SK-N-SH (cell line): ENCODE measurements around the gene ARFGAP1. TPM values are rescaled to one million over a fixed set of nuclear protein-coding genes. Genes with fewer than 3 reads are reported as not detected.

ENCODE experiments used
- CTCF ChIA-PET: fragments of 300-600, 350-600 bp; formaldehyde crosslinking; extraction: SDS; loops from one replicate; lab custom pipeline; 2021; lab: Yijun Ruan, JAX
- POLR2A ChIA-PET: fragments of 350-600 bp; sonication (Branson Sonifier 250); formaldehyde crosslinking; extraction: SDS; loops from one replicate; lab custom pipeline; 2020; ENCODE audit warnings: antibody characterized with exemption, inconsistent platforms; lab: Yijun Ruan, JAX
- DNase-seq: peaks from one replicate; pipeline ENCODE4 v3.0.0; 2012
- H2AFZ ChIP-seq: fragments of 200-600 bp; sonication (generic); 2 replicates; pipeline ENCODE4 v1.8.1; 2016; ENCODE audit warnings: antibody characterized with exemption, mild to moderate bottlenecking, low read depth
- H3F3A ChIP-seq: fragments of 200-600 bp; sonication (generic); replicated peaks from 2 replicates; pipeline ENCODE3; 2016; ENCODE audit warnings: antibody characterized with exemption, mild to moderate bottlenecking; ENCODE audit not compliant: insufficient read depth
- H3K27ac ChIP-seq, 2 experiments: fragments of 200-500 bp in 1 of 2; fragments of 200-600 bp in 1 of 2; sonication (Bioruptor generic) in 1 of 2; sonication (generic), shearing (Covaris generic) in 1 of 2; 2 replicates each; pipeline versions ENCODE4 v1.5.1 to v1.6.1; 2014 to 2016; ENCODE audit warnings: low read depth in 2 of 2, inconsistent platforms in 1 of 2, low read length in 1 of 2, mild to moderate bottlenecking in 1 of 2, mixed read lengths in 1 of 2
- H3K27me3 ChIP-seq: fragments of 200-600 bp; sonication (generic), shearing (Covaris generic); 2 replicates; pipeline ENCODE4 v1.6.1; 2016; ENCODE audit warnings: mixed run types; ENCODE audit not compliant: insufficient read depth
- H3K36me3 ChIP-seq, 2 experiments: fragments of 200-500 bp in 1 of 2; fragments of 200-600 bp in 1 of 2; sonication (Bioruptor generic) in 1 of 2; sonication (generic) in 1 of 2; replicated peaks in 1 of 2; 2 replicates each; pipeline versions ENCODE3 to v1.5.1; 2014 to 2016; ENCODE audit warnings: low read length in 1 of 2, mild to moderate bottlenecking in 1 of 2; ENCODE audit not compliant: insufficient read depth in 2 of 2, control insufficient read depth in 1 of 2
- H3K4me1 ChIP-seq, 2 experiments: fragments of 200-500 bp in 1 of 2; fragments of 200-600 bp in 1 of 2; sonication (Bioruptor generic) in 1 of 2; sonication (generic), shearing (Covaris generic) in 1 of 2; 2 replicates each; pipeline versions ENCODE4 v1.5.1 to v1.6.1; 2014 to 2016; ENCODE audit warnings: low read depth in 1 of 2, low read length in 1 of 2, mixed run types in 1 of 2; ENCODE audit not compliant: insufficient read depth in 2 of 2, control insufficient read depth in 1 of 2
- H3K4me2 ChIP-seq: fragments of 200-600 bp; sonication (generic), shearing (Covaris generic); 2 replicates; pipeline ENCODE4 v1.6.1; 2017; ENCODE audit warnings: mixed run types
- H3K4me3 ChIP-seq, 2 experiments: fragments of 200-500 bp in 1 of 2; fragments of 200-600 bp in 1 of 2; sonication (Bioruptor generic) in 1 of 2; sonication (generic), shearing (Covaris generic) in 1 of 2; 2 replicates each; pipeline versions ENCODE4 v1.5.1 to v1.8.1; 2014 to 2016; ENCODE audit warnings: low read depth in 2 of 2, inconsistent platforms in 1 of 2, low read length in 1 of 2, mild to moderate bottlenecking in 1 of 2, mixed read lengths in 1 of 2, moderate library complexity in 1 of 2
- H3K79me2 ChIP-seq: fragments of 200-600 bp; sonication (generic); 2 replicates; pipeline ENCODE4 v1.8.1; 2017; ENCODE audit warnings: mild to moderate bottlenecking; ENCODE audit not compliant: insufficient read depth
- H3K9ac ChIP-seq: fragments of 200-600 bp; sonication (generic); 2 replicates; pipeline ENCODE4 v1.6.1; 2017; ENCODE audit warnings: mixed run types
- H3K9me2 ChIP-seq: fragments of 200-600 bp; sonication (generic); 2 replicates; pipeline ENCODE4 v1.6.1; 2017; ENCODE audit warnings: mixed run types
- H3K9me3 ChIP-seq: fragments of 200-600 bp; sonication (generic); 2 replicates; pipeline ENCODE4 v1.6.1; 2017; ENCODE audit warnings: mixed run types, mild to moderate bottlenecking, moderate library complexity
- H4K20me1 ChIP-seq: fragments of 200-600 bp; sonication (generic); 2 replicates; pipeline ENCODE4 v1.6.1; 2017; ENCODE audit warnings: mild to moderate bottlenecking, mixed run types; ENCODE audit not compliant: insufficient read depth
- CHD2 ChIP-seq: fragments of 150-350 bp; IDR thresholded peaks from 2 replicates; pipeline ENCODE4 v1.6.1; 2018; ENCODE audit warnings: low read length; ENCODE audit not compliant: partially characterized antibody
- ELF1 ChIP-seq: IDR thresholded peaks from 2 replicates; pipeline ENCODE4 v1.4.0; 2012
- EP300 ChIP-seq, 2 experiments: IDR thresholded peaks; 2 replicates each; pipeline versions ENCODE4 v1.4.0 to v1.6.1; 2012; ENCODE audit warnings: borderline replicate concordance in 1 of 2, low read depth in 1 of 2, low read length in 1 of 2
- GATA2 ChIP-seq: sonication (generic); formaldehyde crosslinking; IDR thresholded peaks from 2 replicates; pipeline ENCODE4 v1.5.0; 2020; ENCODE audit warnings: mild to moderate bottlenecking, missing genetic modification reagents
- MXI1 ChIP-seq: IDR thresholded peaks from 2 replicates; pipeline ENCODE4 v1.6.1; 2012; ENCODE audit warnings: mild to moderate bottlenecking, low read depth, low read length, improper control_type of control experiment
- NFIC ChIP-seq: IDR thresholded peaks from 2 replicates; pipeline ENCODE4 v1.4.0; 2012; ENCODE audit warnings: borderline replicate concordance
- NRF1 ChIP-seq: IDR thresholded peaks from 2 replicates; pipeline ENCODE4 v1.6.1; 2012; ENCODE audit warnings: low read depth, mild to moderate bottlenecking, low read length
- POLR2AphosphoS5 ChIP-seq: IDR thresholded peaks from 2 replicates; pipeline ENCODE4 v1.6.1; 2012; ENCODE audit warnings: low read depth, low read length
- RCOR1 ChIP-seq: fragments of 150-350 bp; IDR thresholded peaks from 2 replicates; pipeline ENCODE4 v1.6.1; 2017; ENCODE audit warnings: antibody characterized with exemption, low read length
- RFX5 ChIP-seq: IDR thresholded peaks from 2 replicates; pipeline ENCODE4 v1.6.1; 2012; ENCODE audit warnings: mild to moderate bottlenecking, improper control_type of control experiment, low read length
- YY1 ChIP-seq: IDR thresholded peaks from 2 replicates; pipeline ENCODE4 v1.4.0; 2012; ENCODE audit warnings: low read depth, mild to moderate bottlenecking
- WGBS: methylation state at CpG from one replicate; pipeline ENCODE4 v1.1.6; 2017; ENCODE audit warnings: low lambda C conversion rate; 5-methylcytosine and 5-hydroxymethylcytosine counted together
- polyA plus RNA-seq, 3 experiments: library from polyadenylated mRNA; depleted of rRNA; stranded (reverse); fragments of >200 nt; gene quantifications; 2 replicates each; pipeline ENCODE4 v1.2.3, GENCODE V29; 2012
- TF ChIP-seq, protein P1 (sequence below): IDR thresholded peaks from 2 replicates; pipeline ENCODE4 v1.6.1; 2012; ENCODE audit warnings: mild to moderate bottlenecking, low read depth, low read length, moderate library complexity
- TF ChIP-seq, protein P2 (sequence below): IDR thresholded peaks from 2 replicates; pipeline ENCODE4 v1.4.0; 2012; ENCODE audit warnings: low read depth, borderline replicate concordance
- TF ChIP-seq, protein P3 (sequence below): IDR thresholded peaks from 2 replicates; pipeline ENCODE4 v1.4.0; 2012; ENCODE audit warnings: low read depth, borderline replicate concordance
- TF ChIP-seq, protein P4 (sequence below): IDR thresholded peaks from 2 replicates; pipeline ENCODE4; 2012
- TF ChIP-seq, protein P5 (sequence below): fragments of 150-350 bp; IDR thresholded peaks from 2 replicates; pipeline ENCODE4 v1.6.1; 2016; ENCODE audit warnings: mild to moderate bottlenecking, low read depth, low read length

Gene ARFGAP1
- polyA plus RNA-seq, 1 of the 3 experiments (the other 2 are of a cell fraction) = 72.7 TPM

DNA sequence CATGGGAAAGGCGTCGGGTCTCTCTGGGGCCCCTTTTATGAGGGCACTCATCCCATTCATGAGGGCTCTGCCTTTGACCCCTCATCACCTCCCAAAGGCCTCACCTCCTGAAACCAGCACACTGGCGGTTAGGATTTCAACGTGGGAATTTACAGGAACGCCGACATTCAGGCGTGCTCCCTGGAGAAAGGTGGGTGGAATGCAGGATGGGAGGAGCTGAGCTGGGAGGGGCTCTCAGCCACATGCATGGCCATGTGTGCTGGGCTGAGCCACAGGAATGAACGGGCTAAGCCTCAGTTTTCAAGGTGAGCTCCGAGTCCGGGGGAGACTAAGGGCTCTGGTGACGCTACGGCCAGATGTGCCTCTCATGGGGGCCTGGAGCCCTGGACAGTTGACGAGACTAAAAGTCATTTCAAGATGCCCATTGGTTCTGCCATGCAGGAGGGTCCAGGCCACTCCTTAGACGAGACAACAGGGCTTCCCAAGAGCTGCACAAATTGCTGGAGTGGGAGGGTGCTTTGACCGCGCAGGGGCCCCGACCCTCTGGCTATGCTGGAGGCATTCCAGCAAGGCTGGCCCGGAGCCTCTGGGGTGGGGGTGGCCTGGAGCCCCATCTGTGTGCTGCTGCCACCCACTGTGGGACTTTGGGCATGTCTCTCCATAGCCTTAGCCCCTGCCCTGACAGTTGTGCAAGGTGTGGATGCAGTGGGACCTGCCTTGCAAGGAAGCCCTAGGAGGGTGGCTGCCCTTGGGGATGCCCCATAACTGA, 3.8 kb upstream of the ARFGAP1 start:
- no peak overlapping the region for H2AFZ ChIP-seq
- H3K9me2 ChIP-seq = no peaks in the 10 kb centered on the region
- H3K27ac ChIP-seq = no peak overlapping the region
- H4K20me1 ChIP-seq = peaks cover 4% of the 10 kb centered on the region
- WGBS = 73% methylated on average over 9 of the region's 18 CpGs
- no peaks in the 10 kb centered on the region for H3K9me3 ChIP-seq
- H3K27me3 ChIP-seq = no peaks in the 10 kb centered on the region; the same call in 1 of the 2 replicates
- no peak for TF ChIP-seq GATA2 (CRISPR knock-in tag)
- TF ChIP-seq RCOR1 = no peak
- no peak for TF ChIP-seq NFIC
- TF ChIP-seq, protein P1, sequence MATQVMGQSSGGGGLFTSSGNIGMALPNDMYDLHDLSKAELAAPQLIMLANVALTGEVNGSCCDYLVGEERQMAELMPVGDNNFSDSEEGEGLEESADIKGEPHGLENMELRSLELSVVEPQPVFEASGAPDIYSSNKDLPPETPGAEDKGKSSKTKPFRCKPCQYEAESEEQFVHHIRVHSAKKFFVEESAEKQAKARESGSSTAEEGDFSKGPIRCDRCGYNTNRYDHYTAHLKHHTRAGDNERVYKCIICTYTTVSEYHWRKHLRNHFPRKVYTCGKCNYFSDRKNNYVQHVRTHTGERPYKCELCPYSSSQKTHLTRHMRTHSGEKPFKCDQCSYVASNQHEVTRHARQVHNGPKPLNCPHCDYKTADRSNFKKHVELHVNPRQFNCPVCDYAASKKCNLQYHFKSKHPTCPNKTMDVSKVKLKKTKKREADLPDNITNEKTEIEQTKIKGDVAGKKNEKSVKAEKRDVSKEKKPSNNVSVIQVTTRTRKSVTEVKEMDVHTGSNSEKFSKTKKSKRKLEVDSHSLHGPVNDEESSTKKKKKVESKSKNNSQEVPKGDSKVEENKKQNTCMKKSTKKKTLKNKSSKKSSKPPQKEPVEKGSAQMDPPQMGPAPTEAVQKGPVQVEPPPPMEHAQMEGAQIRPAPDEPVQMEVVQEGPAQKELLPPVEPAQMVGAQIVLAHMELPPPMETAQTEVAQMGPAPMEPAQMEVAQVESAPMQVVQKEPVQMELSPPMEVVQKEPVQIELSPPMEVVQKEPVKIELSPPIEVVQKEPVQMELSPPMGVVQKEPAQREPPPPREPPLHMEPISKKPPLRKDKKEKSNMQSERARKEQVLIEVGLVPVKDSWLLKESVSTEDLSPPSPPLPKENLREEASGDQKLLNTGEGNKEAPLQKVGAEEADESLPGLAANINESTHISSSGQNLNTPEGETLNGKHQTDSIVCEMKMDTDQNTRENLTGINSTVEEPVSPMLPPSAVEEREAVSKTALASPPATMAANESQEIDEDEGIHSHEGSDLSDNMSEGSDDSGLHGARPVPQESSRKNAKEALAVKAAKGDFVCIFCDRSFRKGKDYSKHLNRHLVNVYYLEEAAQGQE = no peak
- CTCF ChIA-PET = interaction anchor here (0.9 to 4.7 kb wide), 4 partner anchors 16 to 113 kb away, joined by 3 to 38 read pairs (median 4); no protein-coding TSS in a partner anchor
- H3K79me2 ChIP-seq = peaks cover 12% of the 10 kb centered on the region
- H3K4me3 ChIP-seq = no peak overlapping the region
- no peaks in the 10 kb centered on the region for H3K36me3 ChIP-seq
- H3F3A ChIP-seq = no peaks in the 10 kb centered on the region
- no peak overlapping the region for H3K9ac ChIP-seq
- no peak for DNase-seq
- no peak overlapping the region for H3K4me2 ChIP-seq
- peaks cover 0 to 10% of the 10 kb centered on the region in 2 experiments; a peak in 2 of 4 replicates for H3K4me1 ChIP-seq
- POLR2A ChIA-PET = no interaction called here

DNA sequence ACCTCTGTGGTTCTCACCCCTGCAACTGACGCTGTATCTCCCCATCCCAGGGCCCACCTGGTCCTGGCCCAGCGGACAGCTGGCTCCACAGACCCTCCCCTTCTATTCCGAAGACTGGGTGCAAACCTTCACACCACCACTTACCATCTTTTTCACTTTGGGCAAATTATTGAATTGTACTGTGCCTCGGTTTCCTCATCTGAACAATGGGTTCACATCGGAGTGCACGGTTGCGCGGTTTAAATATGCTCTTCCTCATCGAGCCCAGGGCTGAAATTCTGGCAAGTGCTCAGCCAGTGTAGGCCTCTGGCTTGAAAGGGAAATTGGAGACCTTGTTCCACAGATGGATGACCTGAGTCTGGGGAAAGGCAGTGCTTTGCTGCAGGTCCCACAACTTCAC, 2.9 kb upstream of the ARFGAP1 start:
- Histone ChIP-seq H3K9me2 (no peaks in the 10 kb centered on the region), H4K20me1 (peaks cover 13% of the 10 kb centered on the region), H3K4me3 (no peak overlapping the region), H3K79me2 (peaks cover 21% of the 10 kb centered on the region), H3K4me1 (peaks cover 0 to 18% of the 10 kb centered on the region in 2 experiments; a peak in 2 of 4 replicates), H2AFZ (no peak overlapping the region), H3K36me3 (no peaks in the 10 kb centered on the region), H3K4me2 (no peak overlapping the region), H3K27ac (no peak overlapping the region), H3F3A (no peaks in the 10 kb centered on the region), H3K27me3 (no peaks in the 10 kb centered on the region), H3K9me3 (no peaks in the 10 kb centered on the region), H3K9ac (no peak overlapping the region)
- ChIA-PET POLR2A (no interaction called here), CTCF (interaction anchor here (0.6 to 4.7 kb wide), 4 partner anchors 16 to 214 kb away, joined by 3 to 38 read pairs (median 4); no protein-coding TSS in a partner anchor)
- WGBS = 80% methylated on average over 9 of the region's 9 CpGs
- no peak for DNase-seq
- TF ChIP-seq, protein P2, sequence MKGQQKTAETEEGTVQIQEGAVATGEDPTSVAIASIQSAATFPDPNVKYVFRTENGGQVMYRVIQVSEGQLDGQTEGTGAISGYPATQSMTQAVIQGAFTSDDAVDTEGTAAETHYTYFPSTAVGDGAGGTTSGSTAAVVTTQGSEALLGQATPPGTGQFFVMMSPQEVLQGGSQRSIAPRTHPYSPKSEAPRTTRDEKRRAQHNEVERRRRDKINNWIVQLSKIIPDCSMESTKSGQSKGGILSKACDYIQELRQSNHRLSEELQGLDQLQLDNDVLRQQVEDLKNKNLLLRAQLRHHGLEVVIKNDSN = no peak
- TF ChIP-seq ELF1 (no peak), MXI1 (no peak), CHD2 (no peak), EP300 (IDR thresholded peaks at IDR 0.05; ENCODE audit: borderline replicate concordance in 1 of 2, low read depth in 1 of 2, low read length in 1 of 2) (no peak), NRF1 (no peak), YY1 (no peak), POLR2AphosphoS5 (no peak), RFX5 (no peak)
- TF ChIP-seq, protein P3, sequence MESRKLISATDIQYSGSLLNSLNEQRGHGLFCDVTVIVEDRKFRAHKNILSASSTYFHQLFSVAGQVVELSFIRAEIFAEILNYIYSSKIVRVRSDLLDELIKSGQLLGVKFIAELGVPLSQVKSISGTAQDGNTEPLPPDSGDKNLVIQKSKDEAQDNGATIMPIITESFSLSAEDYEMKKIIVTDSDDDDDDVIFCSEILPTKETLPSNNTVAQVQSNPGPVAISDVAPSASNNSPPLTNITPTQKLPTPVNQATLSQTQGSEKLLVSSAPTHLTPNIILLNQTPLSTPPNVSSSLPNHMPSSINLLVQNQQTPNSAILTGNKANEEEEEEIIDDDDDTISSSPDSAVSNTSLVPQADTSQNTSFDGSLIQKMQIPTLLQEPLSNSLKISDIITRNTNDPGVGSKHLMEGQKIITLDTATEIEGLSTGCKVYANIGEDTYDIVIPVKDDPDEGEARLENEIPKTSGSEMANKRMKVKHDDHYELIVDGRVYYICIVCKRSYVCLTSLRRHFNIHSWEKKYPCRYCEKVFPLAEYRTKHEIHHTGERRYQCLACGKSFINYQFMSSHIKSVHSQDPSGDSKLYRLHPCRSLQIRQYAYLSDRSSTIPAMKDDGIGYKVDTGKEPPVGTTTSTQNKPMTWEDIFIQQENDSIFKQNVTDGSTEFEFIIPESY = no peak
- TF ChIP-seq, protein P4, sequence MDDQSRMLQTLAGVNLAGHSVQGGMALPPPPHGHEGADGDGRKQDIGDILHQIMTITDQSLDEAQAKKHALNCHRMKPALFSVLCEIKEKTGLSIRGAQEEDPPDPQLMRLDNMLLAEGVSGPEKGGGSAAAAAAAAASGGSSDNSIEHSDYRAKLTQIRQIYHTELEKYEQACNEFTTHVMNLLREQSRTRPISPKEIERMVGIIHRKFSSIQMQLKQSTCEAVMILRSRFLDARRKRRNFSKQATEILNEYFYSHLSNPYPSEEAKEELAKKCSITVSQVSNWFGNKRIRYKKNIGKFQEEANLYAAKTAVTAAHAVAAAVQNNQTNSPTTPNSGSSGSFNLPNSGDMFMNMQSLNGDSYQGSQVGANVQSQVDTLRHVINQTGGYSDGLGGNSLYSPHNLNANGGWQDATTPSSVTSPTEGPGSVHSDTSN = no peak
- TF ChIP-seq, protein P5, sequence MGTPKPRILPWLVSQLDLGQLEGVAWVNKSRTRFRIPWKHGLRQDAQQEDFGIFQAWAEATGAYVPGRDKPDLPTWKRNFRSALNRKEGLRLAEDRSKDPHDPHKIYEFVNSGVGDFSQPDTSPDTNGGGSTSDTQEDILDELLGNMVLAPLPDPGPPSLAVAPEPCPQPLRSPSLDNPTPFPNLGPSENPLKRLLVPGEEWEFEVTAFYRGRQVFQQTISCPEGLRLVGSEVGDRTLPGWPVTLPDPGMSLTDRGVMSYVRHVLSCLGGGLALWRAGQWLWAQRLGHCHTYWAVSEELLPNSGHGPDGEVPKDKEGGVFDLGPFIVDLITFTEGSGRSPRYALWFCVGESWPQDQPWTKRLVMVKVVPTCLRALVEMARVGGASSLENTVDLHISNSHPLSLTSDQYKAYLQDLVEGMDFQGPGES = no peak
